ENCODE measurements around the gene FASTKD3. TPM values are rescaled to one million over a fixed set of nuclear protein-coding genes. Genes with fewer than 3 reads are reported as not detected.

Gene FASTKD3
- total and polyA plus RNA-seq, 10 of the 15 experiments (the other 5 are each of a cell fraction or from before 2014, with no cell fraction given) = 12.1 to 59.6 (median 25.3) TPM

GRCh38 chr5:7875151-7875550, 6.3 kb upstream of the FASTKD3 start:
- ATAC-seq (no peak), DNase-seq (ENCODE audit: low read depth, low spot score) (no peak), FAIRE-seq (no peak)
- no peak overlapping the region for H3K4me2 ChIP-seq (ENCODE audit: control insufficient read depth, insufficient read depth)
- ChIA-PET SMC1A (ENCODE audit: uncharacterized antibody, unreplicated experiment) (interaction anchor here (1.3 to 2.3 kb wide), 2 partner anchors 12 to 18 kb away, joined by 3 to 8 read pairs; no protein-coding TSS in a partner anchor), POLR2A (no interaction called here), CTCF (interaction anchor here (9.9 kb wide), 1 partner anchor 12 kb away, joined by 92 read pairs; no protein-coding TSS in a partner anchor), RAD21 (ENCODE audit: unreplicated experiment) (interaction anchor here (2.3 kb wide), 1 partner anchor 12 kb away, joined by 8 read pairs; no protein-coding TSS in a partner anchor)
- 0 out of 2 replicates have a peak, but pooled peaks cover 3% of the 10 kb centered on the region for H4K20me1 ChIP-seq (ENCODE audit: control insufficient read depth, insufficient read depth)
- no peak overlapping the region for H2AFZ ChIP-seq (ENCODE audit: control insufficient read depth, low read depth, low read length)
- H3K9ac ChIP-seq (ENCODE audit: control insufficient read depth, insufficient read depth, low read length) = no peak overlapping the region
- no peak overlapping the region for H3K27ac ChIP-seq (ENCODE audit: control insufficient read depth, insufficient read depth)
- H3K27me3 ChIP-seq (replicated peaks in 1 of 2; ENCODE audit: control insufficient read depth in 2 of 2, insufficient read depth in 2 of 2, low read length in 1 of 2) = no peaks in the 10 kb centered on the region
- peaks cover 43% of the 10 kb centered on the region for H3K79me2 ChIP-seq (ENCODE audit: control insufficient read depth, insufficient read depth, low read length)
- TF ChIP-seq LARP7 (IDR thresholded peaks at IDR 0.05) (no peak), SMAD5 (IDR thresholded peaks at IDR 0.05; ENCODE audit: low read depth) (no peak), HDAC6 (IDR thresholded peaks at IDR 0.05; ENCODE audit: unreplicated experiment) (no peak), RBBP5 (conservative IDR thresholded peaks at IDR 0.05) (no peak), PKNOX1 (IDR thresholded peaks at IDR 0.05) (no peak), YY1 (IDR thresholded peaks at IDR 0.05; ENCODE audit: low read depth, low read length) (no peak), NFXL1 (IDR thresholded peaks at IDR 0.05; ENCODE audit: borderline replicate concordance) (no peak), SIN3A (IDR thresholded peaks at IDR 0.05; ENCODE audit: low read depth, low read length) (no peak)
- TF ChIP-seq, protein P1, sequence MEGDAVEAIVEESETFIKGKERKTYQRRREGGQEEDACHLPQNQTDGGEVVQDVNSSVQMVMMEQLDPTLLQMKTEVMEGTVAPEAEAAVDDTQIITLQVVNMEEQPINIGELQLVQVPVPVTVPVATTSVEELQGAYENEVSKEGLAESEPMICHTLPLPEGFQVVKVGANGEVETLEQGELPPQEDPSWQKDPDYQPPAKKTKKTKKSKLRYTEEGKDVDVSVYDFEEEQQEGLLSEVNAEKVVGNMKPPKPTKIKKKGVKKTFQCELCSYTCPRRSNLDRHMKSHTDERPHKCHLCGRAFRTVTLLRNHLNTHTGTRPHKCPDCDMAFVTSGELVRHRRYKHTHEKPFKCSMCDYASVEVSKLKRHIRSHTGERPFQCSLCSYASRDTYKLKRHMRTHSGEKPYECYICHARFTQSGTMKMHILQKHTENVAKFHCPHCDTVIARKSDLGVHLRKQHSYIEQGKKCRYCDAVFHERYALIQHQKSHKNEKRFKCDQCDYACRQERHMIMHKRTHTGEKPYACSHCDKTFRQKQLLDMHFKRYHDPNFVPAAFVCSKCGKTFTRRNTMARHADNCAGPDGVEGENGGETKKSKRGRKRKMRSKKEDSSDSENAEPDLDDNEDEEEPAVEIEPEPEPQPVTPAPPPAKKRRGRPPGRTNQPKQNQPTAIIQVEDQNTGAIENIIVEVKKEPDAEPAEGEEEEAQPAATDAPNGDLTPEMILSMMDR (IDR thresholded peaks at IDR 0.05 in 2 of 3, conservative IDR thresholded peaks at IDR 0.05 in 1 of 3; ENCODE audit: control insufficient read depth in 2 of 3, extremely low read depth in 1 of 3, insufficient read depth in 1 of 3, low read depth in 3 of 3, low read length in 3 of 3) = no peak
- BruUV-seq (replicated peaks) = no TSS peak
- intact Hi-C loops (cut with micrococcal nuclease; ENCODE audit: unreplicated experiment) (no loop called here), in situ Hi-C loops (cut with MboI) (no loop called here)
- H3K9me3 ChIP-seq (replicated peaks; ENCODE audit: control insufficient read depth, insufficient read depth, low read length) = no peaks in the 10 kb centered on the region
- no peak overlapping the region for H3K4me3 ChIP-seq
- H3K4me1 ChIP-seq (ENCODE audit: control insufficient read depth, insufficient read depth, low read length) = peaks cover 58% of the 10 kb centered on the region
- WGBS (ENCODE audit: insufficient coverage, insufficient replicate concordance, low lambda C conversion rate, missing lambda C conversion rate) = 99% methylated on average over 4 of the region's 4 CpGs
- peaks cover 10 to 19% of the 10 kb centered on the region in 2 experiments for H3K36me3 ChIP-seq (ENCODE audit: control insufficient read depth in 2 of 2, insufficient read depth in 2 of 2, low read length in 1 of 2)
